ENCODE data around the gene RRAGC.
"Not testable (repeated sequence)": the region's sequence is repeated elsewhere in the genome, so short reads cannot be mapped to it uniquely, and the experiment has no call there.

The RRAGC gene

GRCh38 chr1:38852780-38853179 lies 6.8 kb downstream of the RRAGC start:
- DNase-seq: no peak

- no peak for DNase-seq
Measured at GRCh38 chr1:38848071-38848470, 11.5 kb downstream of the RRAGC start.

GRCh38 chr1:38846210-38846609 lies 13.4 kb downstream of the RRAGC start:
- no peak for DNase-seq

GRCh38 chr1:38845088-38845487 lies 14.5 kb downstream of the RRAGC start:
- DNase-seq: not testable (repeated sequence)

GRCh38 chr1:38840281-38840680 lies 19.3 kb downstream of the RRAGC start:
- DNase-seq: no peak

DNA sequence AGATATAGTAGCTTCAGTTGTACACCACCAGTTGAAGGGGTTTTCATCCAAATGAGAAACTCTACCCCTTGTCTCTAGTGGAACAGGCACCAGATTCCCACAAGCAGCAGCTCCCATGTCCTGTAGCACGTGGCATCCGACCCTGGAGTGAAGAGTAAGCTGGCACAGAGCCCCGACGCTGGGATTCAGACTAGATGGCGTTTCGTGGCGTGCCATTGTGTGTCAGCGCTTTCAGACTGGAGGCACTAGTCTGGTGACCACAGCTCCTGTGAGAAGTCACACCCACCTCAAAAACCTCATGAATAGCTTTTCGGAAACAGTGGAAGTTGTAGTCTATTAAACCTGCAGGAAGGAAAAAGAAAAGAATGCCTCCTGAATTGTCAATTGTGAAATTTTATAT lies 20.2 kb downstream of the RRAGC start:
- DNase-seq: no peak

DNA sequence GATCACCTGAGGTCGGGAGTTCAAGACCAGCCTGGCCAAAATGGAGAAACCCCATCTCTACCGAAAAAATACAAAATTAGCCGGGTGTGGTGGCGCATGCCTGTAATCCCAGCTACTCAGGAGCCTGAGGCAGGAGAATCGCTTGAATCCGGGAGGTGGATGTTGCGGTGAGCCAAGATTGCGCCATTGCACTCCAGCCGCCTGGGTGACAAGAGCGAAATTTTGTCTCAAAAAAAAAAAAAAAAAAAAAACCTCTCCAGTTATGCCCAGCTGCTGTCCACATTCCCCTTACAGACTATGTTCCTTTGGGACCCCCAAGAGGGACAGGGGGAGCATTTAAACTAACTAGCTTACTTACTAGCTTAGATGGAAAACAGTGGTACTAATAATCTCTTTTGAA lies 23.3 kb downstream of the RRAGC start:
- not testable (repeated sequence) for DNase-seq

- DNase-seq: no peak
Measured at GRCh38 chr1:38834937-38835827, 24.4 kb downstream of the RRAGC start.

GRCh38 chr1:38834221-38834782 lies 25.3 kb downstream of the RRAGC start:
- no peak for DNase-seq

- no peak for DNase-seq
Measured at GRCh38 chr1:38833146-38833545, 26.4 kb downstream of the RRAGC start.

DNA sequence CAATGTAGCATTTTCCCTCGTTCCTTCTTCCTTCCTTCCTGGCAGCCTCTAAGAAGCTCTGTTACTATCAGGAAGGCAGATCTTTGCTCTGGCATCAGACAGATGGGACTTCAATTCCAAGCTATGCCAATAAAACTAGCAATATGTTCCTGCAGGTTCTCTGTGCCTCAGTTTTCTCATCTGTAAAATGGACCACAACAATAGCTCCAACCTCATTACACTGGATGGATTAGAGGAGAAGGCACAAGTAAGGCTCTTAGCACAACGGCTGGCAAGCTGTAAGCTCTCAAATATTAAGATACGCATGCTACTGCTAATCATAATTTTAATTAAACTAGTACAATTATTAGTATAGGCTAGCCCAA lies 27.2 kb downstream of the RRAGC start:
- DNase-seq: no peak

DNA sequence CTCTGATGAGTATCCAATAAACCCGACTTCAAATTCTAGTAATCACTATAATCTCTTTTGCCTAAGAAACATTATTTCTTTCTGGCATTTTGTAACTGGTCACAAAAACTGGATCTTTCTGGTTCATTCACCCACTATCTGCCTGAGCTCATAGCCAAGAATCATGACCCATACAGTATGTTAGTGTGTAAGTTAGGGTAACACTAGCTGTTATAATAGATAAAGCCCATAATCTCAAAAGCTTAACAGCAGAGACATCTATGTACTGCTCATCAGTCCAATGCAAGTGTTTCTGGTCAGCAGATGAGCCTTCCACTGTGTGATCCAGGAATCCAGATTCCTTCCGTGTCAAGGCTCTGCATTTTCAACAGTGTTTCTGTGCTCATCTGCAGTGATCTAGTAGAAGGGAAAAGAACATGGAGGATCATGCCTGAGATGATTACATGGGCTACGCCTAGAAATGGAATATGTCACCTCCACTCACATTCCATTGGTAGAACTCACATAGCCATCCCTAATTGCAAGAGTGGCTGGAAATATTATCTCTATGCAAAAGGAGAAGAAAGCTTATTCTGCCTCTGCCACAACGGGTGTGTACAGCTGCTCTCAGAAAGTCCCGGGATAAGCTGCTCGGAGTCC lies 27.7 kb downstream of the RRAGC start:
- DNase-seq: no peak

- no peak for DNase-seq
Measured at GRCh38 chr1:38829368-38829767, 30.2 kb downstream of the RRAGC start.

DNA sequence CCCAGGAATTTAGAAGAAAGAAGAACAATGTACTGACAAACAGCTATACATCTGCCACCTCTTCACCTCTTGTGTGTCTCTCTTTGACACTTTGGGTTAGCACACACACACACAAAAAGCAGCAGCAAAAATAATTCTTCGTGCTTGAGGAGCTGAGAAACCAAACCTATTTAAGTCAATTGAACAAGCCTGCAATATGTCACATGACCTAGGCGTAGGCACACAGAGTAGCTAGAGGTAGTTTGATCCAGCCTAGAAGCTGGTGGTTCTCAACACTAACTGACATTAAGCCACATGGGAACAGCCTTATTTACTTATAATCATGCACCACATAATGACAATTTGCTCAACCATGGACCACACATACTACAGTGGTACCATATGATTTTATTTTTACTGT lies 32.3 kb downstream of the RRAGC start:
- DNase-seq: no peak

DNA sequence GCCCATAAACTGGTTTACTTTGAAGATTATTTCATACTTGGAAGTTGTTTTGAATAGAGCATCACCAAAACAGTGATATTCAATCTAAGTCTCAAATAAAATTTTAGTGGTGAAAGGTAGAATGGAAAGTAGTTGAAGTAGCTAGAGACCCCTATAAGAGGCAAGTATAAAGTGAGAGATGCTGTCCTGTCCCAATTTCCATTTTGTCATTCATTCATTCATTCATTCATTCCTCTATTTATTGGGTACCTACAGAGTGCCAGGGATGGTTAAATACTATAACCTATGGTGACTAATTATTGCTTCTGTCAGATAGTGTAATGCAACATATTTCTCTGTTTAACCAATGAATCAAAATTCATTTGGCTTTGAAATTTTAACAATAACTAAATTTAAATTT lies 32.7 kb downstream of the RRAGC start:
- no peak for DNase-seq

- no peak for DNase-seq
Measured at GRCh38 chr1:38826262-38826661, 33.3 kb downstream of the RRAGC start.

DNA sequence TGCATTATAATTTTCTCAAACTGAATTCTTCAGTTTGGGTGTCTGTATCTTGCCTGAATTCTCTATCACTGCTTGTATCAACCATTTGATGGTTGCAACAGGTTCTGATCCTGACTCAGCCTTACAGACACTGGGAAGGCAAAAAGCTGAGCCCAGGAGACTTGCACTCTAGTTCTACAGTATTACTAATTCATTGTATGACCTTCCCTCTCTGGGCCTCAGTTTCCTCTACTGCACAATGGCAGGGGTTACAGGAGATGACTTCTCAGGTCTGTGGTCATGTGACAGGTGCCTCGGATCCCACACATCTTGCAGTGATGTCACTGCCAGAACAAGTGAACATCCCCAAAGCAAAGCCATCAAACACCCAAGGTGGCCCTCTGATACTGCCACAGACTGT lies 38.7 kb downstream of the RRAGC start:
- no peak for DNase-seq

DNA sequence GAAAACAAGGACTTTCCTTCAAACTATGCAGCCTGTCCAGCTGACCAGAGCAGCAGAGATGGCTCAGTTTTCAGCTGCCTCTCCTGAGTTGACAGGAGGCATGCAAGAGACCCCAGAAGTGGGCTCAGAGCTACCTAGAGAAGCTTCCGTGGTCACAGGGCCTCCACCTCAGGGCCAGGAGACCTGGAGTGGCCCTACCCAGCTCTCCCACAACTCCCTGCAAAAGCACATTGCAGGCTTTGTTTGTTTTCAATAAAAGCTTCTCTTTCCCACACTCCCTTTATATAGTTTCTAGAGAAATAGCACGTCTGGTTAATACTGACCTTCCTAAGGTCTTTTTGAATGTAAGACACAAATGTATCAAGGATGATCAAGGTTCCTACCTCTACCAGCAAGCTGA lies 40.1 kb downstream of the RRAGC start:
- DNase-seq: no peak

GRCh38 chr1:38819040-38819439 lies 40.5 kb downstream of the RRAGC start:
- DNase-seq: no peak

DNA sequence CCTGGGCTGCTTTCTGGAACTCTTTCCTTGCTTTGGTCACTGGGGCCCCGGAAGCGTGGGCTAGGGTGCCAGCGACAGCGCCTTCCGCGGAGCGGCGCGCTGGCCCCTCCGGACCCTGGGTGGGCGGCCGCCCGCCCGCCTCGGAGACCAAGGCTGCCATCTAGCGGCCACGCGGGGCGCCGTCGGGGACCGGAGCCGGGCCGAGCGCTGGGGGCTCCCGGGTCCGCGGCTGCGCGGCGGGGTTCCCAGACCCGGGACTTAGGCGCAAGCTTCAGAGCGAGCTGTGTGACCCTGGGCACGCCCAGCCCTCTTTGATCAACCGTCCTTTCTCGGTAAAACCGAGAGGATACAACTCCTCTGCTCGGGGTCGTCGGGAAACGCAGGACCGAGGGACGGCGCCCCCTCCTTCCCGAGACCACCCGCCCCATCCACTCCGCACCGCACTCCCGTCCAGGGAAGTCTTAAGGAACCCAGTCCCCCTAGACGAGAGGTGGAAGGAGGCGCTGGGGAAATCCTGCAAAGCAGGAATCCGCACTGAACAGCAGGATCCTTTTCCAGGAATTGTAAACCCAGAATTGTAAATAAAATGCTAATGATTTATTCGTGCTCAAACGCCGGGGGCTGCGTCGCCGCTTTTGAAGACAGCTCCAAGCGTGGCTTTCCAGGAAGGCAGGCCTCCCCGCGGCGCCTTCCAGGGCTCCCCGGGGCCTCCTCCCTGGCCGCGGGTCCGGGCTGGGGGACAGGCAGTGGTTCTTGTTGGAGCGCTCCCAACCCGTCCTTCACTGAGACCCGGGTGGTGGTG lies 41.2 kb downstream of the RRAGC start:
- peak; percentile 88 for DNase-seq

DNA sequence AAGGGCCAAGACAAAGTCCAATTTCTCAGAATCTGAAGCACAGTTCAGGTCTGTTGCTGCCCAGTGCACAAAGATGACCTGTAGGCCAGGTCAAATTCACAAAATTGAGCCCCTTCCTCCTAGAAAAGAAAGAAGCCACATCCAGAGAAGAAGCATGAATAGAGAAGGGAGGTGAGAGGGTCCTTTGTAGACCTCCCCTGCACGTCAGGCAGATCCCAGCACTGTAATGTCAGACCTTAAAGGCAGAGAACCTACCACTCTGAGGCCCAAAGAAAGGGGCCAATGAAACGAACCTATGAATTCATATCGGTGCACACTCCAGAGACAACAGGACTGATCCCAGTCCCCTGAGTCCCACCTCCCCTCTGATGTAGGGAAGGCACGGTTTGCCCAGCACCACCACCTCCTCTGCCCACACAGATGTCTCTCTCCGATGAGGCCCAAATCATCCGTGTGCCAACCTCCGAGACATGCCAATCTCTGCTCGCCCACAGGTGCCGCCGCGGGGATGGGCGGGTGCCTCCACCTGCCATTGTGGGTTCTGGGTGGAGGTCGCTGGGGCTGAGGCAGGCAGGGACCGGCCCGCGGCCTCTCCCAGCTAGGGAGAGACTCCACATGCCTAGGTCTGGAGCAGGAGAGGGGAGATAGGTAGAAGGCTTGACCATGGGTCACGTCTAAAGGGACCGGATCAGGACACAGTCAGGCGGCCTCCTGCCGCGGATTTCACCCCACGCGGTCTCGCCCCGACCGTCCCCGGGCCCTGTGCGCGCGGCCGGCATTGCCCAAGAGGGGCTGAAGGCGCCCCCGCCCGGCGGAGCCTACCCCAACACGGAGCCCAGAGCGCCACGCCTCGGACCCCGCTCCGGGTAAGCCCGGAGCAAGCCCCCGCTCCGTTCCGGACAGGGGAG lies 42.1 kb downstream of the RRAGC start:
- no peak for DNase-seq

DNA sequence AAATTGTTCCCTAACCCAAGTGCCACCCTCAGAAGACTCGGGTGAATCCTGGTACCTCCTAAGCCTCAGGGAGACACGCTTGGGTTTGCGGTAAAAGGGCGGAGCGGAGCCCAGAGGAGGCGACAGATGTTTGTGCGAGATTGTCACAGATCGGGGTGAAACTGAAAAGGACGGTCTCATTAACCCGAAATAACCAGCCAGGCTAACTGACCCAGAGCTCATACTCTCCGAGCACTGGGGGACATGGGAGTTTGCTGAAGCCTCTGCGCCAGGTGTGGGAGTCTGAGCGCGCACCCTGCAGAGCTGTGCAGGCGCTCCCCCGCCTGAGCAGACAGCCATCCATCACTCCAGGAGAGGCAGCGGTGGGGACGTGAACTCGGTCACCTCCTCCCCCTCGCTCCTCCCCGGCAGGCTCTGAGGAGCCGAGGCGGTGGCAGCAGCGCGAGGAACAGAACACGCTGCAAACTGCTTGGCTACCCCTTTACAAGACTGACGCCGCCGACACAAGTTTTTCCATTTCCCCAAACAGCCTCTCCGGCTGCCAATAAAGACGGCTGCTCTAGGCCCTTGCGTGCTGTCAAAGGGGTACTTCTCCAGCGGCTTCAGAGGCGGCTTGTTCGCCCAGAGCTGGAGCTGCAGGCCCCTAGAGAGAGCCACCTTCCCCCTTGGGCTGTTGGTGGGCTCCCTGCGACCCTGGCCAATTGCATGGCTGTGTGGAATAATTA lies 43.5 kb downstream of the RRAGC start:
- DNase-seq: no peak

Data from activated CD8-positive, alpha-beta memory T cell treated with anti-CD3 and anti-CD28 coated beads, Interleukin-2, amount 50 U/mL, for 48 hours (primary cell).